Measurements from ENCODE around the gene HELB. TPM values are rescaled to one million over a fixed set of nuclear protein-coding genes. Genes with fewer than 3 reads are reported as not detected.
A peak's percentile ranks its signal among the peaks of the same experiment; 100 is the strongest.

The HELB gene
- total and polyA plus RNA-seq, 2 donors (not counting 3 experiments of a cell fraction or from before 2014, with no cell fraction given) = 0.75 to 4.0 TPM

DNA sequence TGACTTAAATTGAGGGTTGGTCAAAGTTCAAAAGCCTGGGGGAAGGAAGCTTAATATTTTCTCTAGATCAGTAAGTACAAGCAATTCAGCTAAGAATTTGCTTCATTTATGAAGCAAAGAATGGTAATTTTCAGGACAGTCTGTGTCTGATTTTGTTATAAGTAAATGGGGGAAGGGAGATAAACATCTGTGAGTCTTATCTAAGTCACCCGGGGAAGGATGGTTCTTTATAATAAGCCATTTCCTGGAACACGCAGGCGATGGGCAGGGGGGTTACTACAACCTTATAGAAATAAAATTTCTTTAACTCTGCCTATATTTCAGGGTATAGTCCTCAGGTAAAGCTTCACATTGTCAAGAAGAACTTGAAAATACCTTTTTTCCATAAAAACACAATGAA, 42.9 kb downstream of the HELB start:
- ChIA-PET POLR2A (no interaction called here), CTCF (interaction anchor here (0.7 to 1.0 kb wide), 2 partner anchors 75 to 350 kb away, joined by 3 read pairs; no protein-coding TSS in a partner anchor)
- intact Hi-C loops (cut with micrococcal nuclease) = no loop called here
- H3K27ac ChIP-seq (ENCODE audit: insufficient read depth, low read depth, low read length) = no peak overlapping the region
- no peak overlapping the region for H3K4me3 ChIP-seq (replicated peaks in 1 of 3; ENCODE audit: insufficient read depth in 1 of 3, low read depth in 1 of 3, low read length in 3 of 3)
- no peaks in the 10 kb centered on the region for H3K9me3 ChIP-seq (replicated peaks; ENCODE audit: control insufficient read depth, insufficient read depth, low read length)
- no peaks in the 10 kb centered on the region for H3K79me2 ChIP-seq (ENCODE audit: control insufficient read depth, insufficient read depth, low read length)
- peak; percentile 52 for TF ChIP-seq GATA2 (IDR thresholded peaks at IDR 0.05; ENCODE audit: insufficient read depth, insufficient read length, low read depth, low read length)
- no peak for TF ChIP-seq FOS (IDR thresholded peaks at IDR 0.05; ENCODE audit: borderline replicate concordance, insufficient read depth, low read length)
- FAIRE-seq = no peak
- DNase-seq (ENCODE audit: low read depth, low spot score) = no peak
- no peak overlapping the region for H3K4me2 ChIP-seq (ENCODE audit: insufficient read depth, low read length)
- H3K27me3 ChIP-seq (ENCODE audit: control insufficient read depth in 2 of 2, insufficient read depth in 2 of 2, low read length in 2 of 2) = no peaks in the 10 kb centered on the region
- H2AFZ ChIP-seq (ENCODE audit: low read depth, low read length) = no peak overlapping the region
- peaks cover 0 to 3% of the 10 kb centered on the region in 2 experiments for H3K36me3 ChIP-seq (ENCODE audit: control insufficient read depth in 2 of 2, extremely low read depth in 1 of 2, insufficient read depth in 2 of 2, low read length in 2 of 2)
- dilution Hi-C loops (cut with MboI; ENCODE audit: extremely low pct_ligation_motif_present, low sequenced_read_pairs) = no loop called here
- no peaks in the 10 kb centered on the region for H4K20me1 ChIP-seq (replicated peaks; ENCODE audit: control insufficient read depth, extremely low read depth, insufficient read depth, low read length)
- H3K4me1 ChIP-seq (ENCODE audit: control insufficient read depth, extremely low read depth, insufficient read depth, low read length) = no peaks in the 10 kb centered on the region
- no TSS peak for BruUV-seq (replicated peaks)
- no peak overlapping the region for H3K9ac ChIP-seq (replicated peaks; ENCODE audit: extremely low read depth, insufficient read depth, low read length)
- H3K9me1 ChIP-seq (replicated peaks; ENCODE audit: control insufficient read depth, extremely low read depth, insufficient read depth, low read length) = no peaks in the 10 kb centered on the region

DNA sequence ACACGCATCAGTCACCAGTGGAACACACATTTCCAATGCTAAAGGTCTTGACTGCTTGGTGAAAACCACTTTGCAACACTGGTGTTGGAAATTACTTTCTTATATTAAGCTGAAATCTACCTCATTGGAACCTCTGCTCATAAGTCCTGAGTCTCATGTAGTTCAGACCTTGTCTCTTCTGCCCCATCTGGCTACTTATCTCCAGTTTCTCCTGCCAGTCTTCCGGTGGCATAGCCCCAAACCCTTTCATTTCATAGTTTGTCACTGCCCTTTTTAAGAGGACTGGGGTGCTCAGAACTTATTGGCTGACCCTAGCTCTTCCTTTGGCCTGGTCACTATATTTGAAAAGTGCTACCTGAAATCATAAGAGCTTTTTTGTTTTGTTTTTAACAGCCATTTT, 43.7 kb downstream of the HELB start:
- H4K20me1 ChIP-seq (replicated peaks; ENCODE audit: control insufficient read depth, extremely low read depth, insufficient read depth, low read length) = no peaks in the 10 kb centered on the region
- ChIA-PET POLR2A (no interaction called here), CTCF (interaction anchor here (1.1 kb wide), 1 partner anchor 201 kb away, joined by 5 read pairs; no protein-coding TSS in a partner anchor)
- no peaks in the 10 kb centered on the region for H3K27me3 ChIP-seq (ENCODE audit: control insufficient read depth in 2 of 2, insufficient read depth in 2 of 2, low read length in 2 of 2)
- H3K4me1 ChIP-seq (ENCODE audit: control insufficient read depth, extremely low read depth, insufficient read depth, low read length) = no peaks in the 10 kb centered on the region
- dilution Hi-C loops (cut with MboI; ENCODE audit: extremely low pct_ligation_motif_present, low sequenced_read_pairs) (no loop called here), intact Hi-C loops (cut with micrococcal nuclease) (no loop called here)
- no peak for DNase-seq (ENCODE audit: low read depth, low spot score)
- no peaks in the 10 kb centered on the region for H3K9me1 ChIP-seq (replicated peaks; ENCODE audit: control insufficient read depth, extremely low read depth, insufficient read depth, low read length)
- H3K4me2 ChIP-seq (ENCODE audit: insufficient read depth, low read length) = no peak overlapping the region
- no peak overlapping the region for H3K27ac ChIP-seq (ENCODE audit: insufficient read depth, low read depth, low read length)
- no peak for FAIRE-seq
- H3K36me3 ChIP-seq (ENCODE audit: control insufficient read depth in 2 of 2, extremely low read depth in 1 of 2, insufficient read depth in 2 of 2, low read length in 2 of 2) = peaks cover 0 to 3% of the 10 kb centered on the region in 2 experiments
- TF ChIP-seq POLR2AphosphoS5 (IDR thresholded peaks at IDR 0.05; ENCODE audit: insufficient read depth, low read depth, low read length) (no peak), EZH2 (IDR thresholded peaks at IDR 0.05; ENCODE audit: borderline replicate concordance, low read depth, low read length, severe bottlenecking) (no peak), GATA2 (IDR thresholded peaks at IDR 0.05; ENCODE audit: insufficient read depth, insufficient read length, low read depth, low read length) (no peak), MYC (IDR thresholded peaks at IDR 0.05; ENCODE audit: low read depth, low read length) (no peak), POLR2A (IDR thresholded peaks at IDR 0.05; ENCODE audit: low read depth, low read length) (no peak), FOS (IDR thresholded peaks at IDR 0.05; ENCODE audit: borderline replicate concordance, insufficient read depth, low read length) (no peak), JUN (IDR thresholded peaks at IDR 0.05; ENCODE audit: borderline replicate concordance, insufficient read depth, insufficient read length, low read depth) (no peak)
- TF ChIP-seq, protein P1, sequence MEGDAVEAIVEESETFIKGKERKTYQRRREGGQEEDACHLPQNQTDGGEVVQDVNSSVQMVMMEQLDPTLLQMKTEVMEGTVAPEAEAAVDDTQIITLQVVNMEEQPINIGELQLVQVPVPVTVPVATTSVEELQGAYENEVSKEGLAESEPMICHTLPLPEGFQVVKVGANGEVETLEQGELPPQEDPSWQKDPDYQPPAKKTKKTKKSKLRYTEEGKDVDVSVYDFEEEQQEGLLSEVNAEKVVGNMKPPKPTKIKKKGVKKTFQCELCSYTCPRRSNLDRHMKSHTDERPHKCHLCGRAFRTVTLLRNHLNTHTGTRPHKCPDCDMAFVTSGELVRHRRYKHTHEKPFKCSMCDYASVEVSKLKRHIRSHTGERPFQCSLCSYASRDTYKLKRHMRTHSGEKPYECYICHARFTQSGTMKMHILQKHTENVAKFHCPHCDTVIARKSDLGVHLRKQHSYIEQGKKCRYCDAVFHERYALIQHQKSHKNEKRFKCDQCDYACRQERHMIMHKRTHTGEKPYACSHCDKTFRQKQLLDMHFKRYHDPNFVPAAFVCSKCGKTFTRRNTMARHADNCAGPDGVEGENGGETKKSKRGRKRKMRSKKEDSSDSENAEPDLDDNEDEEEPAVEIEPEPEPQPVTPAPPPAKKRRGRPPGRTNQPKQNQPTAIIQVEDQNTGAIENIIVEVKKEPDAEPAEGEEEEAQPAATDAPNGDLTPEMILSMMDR (IDR thresholded peaks at IDR 0.05; ENCODE audit: extremely low read depth in 1 of 2, insufficient read depth in 1 of 2, low read depth in 1 of 2, low read length in 2 of 2) = no peak
- TF ChIP-seq, protein P2, sequence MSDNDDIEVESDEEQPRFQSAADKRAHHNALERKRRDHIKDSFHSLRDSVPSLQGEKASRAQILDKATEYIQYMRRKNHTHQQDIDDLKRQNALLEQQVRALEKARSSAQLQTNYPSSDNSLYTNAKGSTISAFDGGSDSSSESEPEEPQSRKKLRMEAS (IDR thresholded peaks at IDR 0.05; ENCODE audit: insufficient read depth, insufficient read length) = no peak
- no TSS peak for BruUV-seq (replicated peaks)
- no peaks in the 10 kb centered on the region for H3K79me2 ChIP-seq (ENCODE audit: control insufficient read depth, insufficient read depth, low read length)
- H2AFZ ChIP-seq (ENCODE audit: low read depth, low read length) = no peak overlapping the region
- H3K9ac ChIP-seq (replicated peaks; ENCODE audit: extremely low read depth, insufficient read depth, low read length) = no peak overlapping the region
- no peak overlapping the region for H3K4me3 ChIP-seq (replicated peaks in 1 of 3; ENCODE audit: insufficient read depth in 1 of 3, low read depth in 1 of 3, low read length in 3 of 3)
- H3K9me3 ChIP-seq (replicated peaks; ENCODE audit: control insufficient read depth, insufficient read depth, low read length) = no peaks in the 10 kb centered on the region
